Measurements from ENCODE around the gene ACTR3.
"Not testable (repeated sequence)": the region's sequence is repeated elsewhere in the genome, so short reads cannot be mapped to it uniquely, and the experiment has no call there.

The ACTR3 gene

GRCh38 chr2:113889471-113890252, at the start of gene ACTR3:
Gene ACTR3, plus strand, starts transcription at chr2:113890089. Its CDS starts 191 bp downstream, at chr2:113890280.
- DNase-seq: peak; percentile 97

GRCh38 chr2:113840518-113840917, 49.4 kb upstream of the ACTR3 start:
- DNase-seq: no peak

- DNase-seq: no peak
Observed at GRCh38 chr2:113842919-113843736, 46.8 kb upstream of the ACTR3 start.

- not testable (repeated sequence) for DNase-seq
Observed at GRCh38 chr2:113843737-113844050, 46.2 kb upstream of the ACTR3 start.

- DNase-seq: no peak
Observed at GRCh38 chr2:113845261-113845660, 44.6 kb upstream of the ACTR3 start.

GRCh38 chr2:113845796-113846195, 44.1 kb upstream of the ACTR3 start:
- DNase-seq: not testable (repeated sequence)

GRCh38 chr2:113846429-113846828, 43.5 kb upstream of the ACTR3 start:
- DNase-seq: no peak

GRCh38 chr2:113847144-113847543, 42.7 kb upstream of the ACTR3 start:
- no peak for DNase-seq

GRCh38 chr2:113848758-113849415, 41.0 kb upstream of the ACTR3 start:
- no peak for DNase-seq

- no peak for DNase-seq
Observed at GRCh38 chr2:113850687-113851086, 39.2 kb upstream of the ACTR3 start.

GRCh38 chr2:113851640-113852039, 38.2 kb upstream of the ACTR3 start:
- DNase-seq: no peak

- DNase-seq: no peak
Observed at GRCh38 chr2:113854208-113854607, 35.7 kb upstream of the ACTR3 start.

GRCh38 chr2:113854970-113855740, 34.7 kb upstream of the ACTR3 start:
- DNase-seq: no peak

GRCh38 chr2:113857464-113857863, 32.4 kb upstream of the ACTR3 start:
- DNase-seq: no peak

- DNase-seq: no peak
Observed at GRCh38 chr2:113858764-113859163, 31.1 kb upstream of the ACTR3 start.

GRCh38 chr2:113861740-113862139, 28.1 kb upstream of the ACTR3 start:
- DNase-seq: peak; percentile 20

GRCh38 chr2:113863144-113863543, 26.7 kb upstream of the ACTR3 start:
- DNase-seq: no peak

- DNase-seq: no peak
Observed at GRCh38 chr2:113867571-113867970, 22.3 kb upstream of the ACTR3 start.

- no peak for DNase-seq
Observed at GRCh38 chr2:113869253-113869652, 20.6 kb upstream of the ACTR3 start.

- DNase-seq: no peak
Observed at GRCh38 chr2:113872201-113872600, 17.7 kb upstream of the ACTR3 start.

GRCh38 chr2:113873867-113874266, 16.0 kb upstream of the ACTR3 start:
- no peak for DNase-seq

GRCh38 chr2:113875135-113875534, 14.8 kb upstream of the ACTR3 start:
- no peak for DNase-seq
